HG03159 (cell line): ENCODE measurements around the gene LDHB.
"Not testable (repeated sequence)": the region's sequence is repeated elsewhere in the genome, so short reads cannot be mapped to it uniquely, and the experiment has no call there.

Experiments
- ATAC-seq: cut with Tn5 transposase; IDR thresholded peaks from one replicate; pipeline ENCODE4 v1.9.1; 2021; ENCODE audit warnings: mild to moderate bottlenecking, moderate library complexity; ENCODE audit not compliant: unreplicated experiment

LDHB gene

GRCh38 chr12:21657326-21658077 is at the start of gene LDHB:
Gene LDHB, minus strand, starts transcription at chr12:21657842. Its CDS starts 3,171 bp downstream, at chr12:21654671.
- ATAC-seq: peak; percentile 94

- ATAC-seq: no peak
These were observed 47.2 kb upstream of the LDHB start for GRCh38 chr12:21704847-21705246.

DNA sequence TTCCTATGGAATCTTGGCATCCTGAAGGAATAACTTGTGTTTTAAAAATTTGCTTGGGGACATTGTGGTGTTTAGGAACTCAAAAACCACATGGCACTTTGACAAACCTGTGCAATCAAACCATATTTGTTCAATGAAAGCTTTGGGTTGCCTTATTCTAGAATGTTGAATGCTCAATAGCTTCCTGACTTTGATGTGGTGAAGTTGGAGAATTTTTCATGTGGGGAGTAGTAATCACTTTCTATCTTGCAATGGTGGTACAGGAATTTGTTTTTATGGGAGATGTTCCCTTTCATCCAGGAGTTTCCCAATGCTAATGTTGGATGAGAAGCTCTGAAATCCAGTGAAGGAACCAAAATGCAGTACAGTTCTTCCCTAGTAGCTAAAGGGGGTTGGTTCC is 42.2 kb upstream of the LDHB start:
- no peak for ATAC-seq

DNA sequence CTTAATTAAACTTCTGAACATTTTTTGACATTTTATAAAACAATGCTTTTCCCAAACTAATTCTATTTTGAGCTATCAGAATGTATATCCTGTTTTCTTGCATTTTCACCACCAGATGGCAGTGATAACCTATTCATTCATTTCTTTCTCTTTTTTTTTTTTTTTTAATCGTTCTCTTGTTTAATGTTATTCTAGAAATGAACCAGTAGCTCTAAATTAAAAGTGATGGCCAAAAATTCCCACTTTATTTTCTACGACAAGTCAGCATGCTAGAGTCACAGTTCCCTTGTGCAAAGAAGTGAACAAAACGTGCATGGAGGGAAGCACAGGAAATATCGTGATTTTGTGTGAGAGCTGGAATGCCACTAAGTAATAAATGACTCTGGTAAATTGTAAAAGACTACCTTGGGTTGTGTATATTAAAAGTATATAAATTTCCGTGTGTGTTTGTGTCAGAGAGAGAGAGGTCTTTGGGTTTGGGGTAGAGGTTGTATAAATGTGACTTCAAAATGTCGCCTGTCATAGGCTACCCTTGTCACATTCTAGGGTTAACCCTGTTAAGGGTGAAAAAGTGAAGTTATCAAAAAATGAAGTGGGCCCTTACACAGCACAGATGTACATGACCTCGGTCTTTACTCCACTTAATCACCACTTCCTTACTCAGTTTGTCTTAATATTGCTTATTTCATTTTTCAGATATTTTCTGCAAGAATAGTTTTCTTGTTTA is 40.4 kb upstream of the LDHB start:
- ATAC-seq: no peak

DNA sequence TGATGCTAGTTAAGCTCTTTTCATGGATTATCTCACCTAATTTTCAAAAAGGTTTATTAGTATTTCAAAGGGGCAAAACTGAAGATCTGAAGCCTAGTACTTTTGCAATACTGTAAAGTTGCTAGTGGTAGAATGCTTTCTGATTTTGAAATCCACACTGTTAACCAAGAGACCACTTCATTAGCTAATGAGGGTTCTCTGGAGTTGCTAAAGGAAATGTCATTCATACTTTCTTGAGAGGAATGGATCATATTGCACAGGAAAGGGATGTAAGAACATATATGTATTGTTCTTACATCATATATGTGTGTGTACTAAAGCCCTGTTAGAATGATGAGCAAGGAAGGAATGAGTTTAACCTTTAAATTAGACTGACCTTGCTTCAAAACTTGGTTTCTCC is 39.0 kb upstream of the LDHB start:
- ATAC-seq: no peak

DNA sequence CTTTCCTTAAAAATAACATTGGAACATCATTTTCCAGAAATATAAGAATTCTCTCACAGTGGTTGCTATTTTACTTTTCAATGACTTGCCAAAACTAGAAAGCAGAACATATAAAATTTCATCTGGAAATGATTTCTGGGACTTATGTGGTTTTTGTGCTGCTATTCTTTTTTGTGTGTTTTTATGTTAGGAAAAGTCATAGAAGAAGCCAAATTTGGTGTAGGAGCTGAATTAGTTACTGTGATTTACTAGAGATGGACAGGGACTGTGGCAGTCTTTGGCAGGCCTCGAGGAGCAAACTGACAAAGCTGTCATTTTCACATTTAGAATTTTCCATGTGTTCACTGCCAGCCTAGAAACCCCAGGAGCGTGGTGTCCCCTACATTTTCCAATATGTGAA is 38.3 kb upstream of the LDHB start:
- no peak for ATAC-seq

GRCh38 chr12:21694660-21695059 is 37.0 kb upstream of the LDHB start:
- no peak for ATAC-seq

DNA sequence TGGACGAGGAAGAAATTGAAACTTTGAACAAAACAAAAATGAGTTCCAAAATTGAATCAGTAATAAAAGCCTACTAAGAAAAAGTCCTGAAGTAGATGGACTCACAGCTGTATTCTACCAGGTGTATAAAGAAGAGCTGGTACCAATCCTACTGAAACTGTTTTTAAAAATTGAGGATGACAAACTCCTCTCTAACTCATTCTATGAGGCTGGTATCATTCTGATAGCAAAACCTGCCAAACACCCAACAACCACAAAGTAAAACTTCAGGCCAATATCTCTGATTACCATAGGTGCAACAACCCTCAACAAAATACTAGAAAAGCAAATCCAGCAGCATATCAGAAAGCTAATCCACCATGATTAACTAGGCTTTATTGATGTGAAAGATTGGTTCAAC is 33.9 kb upstream of the LDHB start:
- ATAC-seq: no peak

DNA sequence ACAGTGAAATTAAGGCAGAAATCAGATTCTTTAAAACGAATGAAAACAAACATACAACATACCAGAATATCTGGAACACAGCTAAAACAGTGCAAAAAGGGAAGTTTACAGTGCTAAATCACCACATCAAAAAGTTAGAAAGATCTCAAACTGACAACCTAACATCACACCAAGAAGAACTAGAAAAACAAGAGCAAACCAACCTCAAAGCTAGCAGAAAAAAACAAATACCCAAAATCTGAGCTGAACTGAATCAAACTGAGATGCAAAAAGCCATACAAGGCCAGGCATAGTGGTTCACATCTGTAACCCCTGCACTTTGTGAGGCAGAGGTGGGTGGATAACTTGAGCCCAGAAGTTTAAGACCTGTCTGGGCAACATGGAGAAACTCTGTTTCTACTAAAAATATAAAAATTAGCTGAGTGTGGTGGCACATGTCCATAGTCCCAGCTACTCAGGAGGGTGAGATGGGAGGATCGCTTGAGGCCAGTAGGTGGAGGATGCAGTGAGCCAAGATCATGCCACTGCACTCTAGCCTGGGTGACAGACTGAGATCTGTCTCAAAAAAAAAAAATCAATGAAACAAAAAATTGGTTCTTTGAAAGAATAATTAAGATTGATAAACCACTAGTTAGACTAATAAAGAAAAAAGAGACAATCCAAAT is 33.2 kb upstream of the LDHB start:
- ATAC-seq: no peak

GRCh38 chr12:21683115-21683514 is 25.5 kb upstream of the LDHB start:
- no peak for ATAC-seq

GRCh38 chr12:21678959-21679358 is 21.3 kb upstream of the LDHB start:
- no peak for ATAC-seq

DNA sequence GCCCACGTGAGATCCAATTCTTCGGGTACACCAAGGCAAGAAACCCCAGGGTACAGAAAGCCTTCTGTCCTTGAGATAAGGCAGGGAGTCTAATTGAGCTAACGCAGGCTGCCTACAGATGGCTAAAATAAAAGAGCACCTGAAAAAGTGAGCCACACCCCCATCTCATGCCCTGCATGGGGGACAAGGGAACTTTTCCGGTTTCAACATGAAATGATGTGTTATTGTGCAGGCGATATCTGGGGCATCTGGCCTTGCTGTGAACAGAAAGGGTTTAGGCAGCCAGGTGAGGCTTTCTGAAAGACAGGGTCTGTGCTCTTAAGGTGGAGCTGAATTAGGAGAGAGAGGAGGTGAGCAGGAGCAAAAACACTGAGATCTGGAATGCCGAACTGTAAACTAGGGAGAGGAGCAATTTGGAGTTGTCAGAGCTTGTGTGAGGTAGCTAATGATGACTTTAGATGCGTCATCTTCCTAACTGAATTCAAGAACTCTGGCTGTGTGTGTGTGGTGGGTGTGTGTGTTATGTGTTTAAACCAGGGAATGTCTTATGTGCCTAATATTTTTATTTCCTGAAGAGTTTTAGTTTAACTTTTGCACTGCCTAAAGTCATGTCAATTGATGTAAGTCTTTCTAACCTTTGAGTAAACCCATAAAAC is 20.1 kb upstream of the LDHB start:
- ATAC-seq: no peak

- ATAC-seq: no peak
These were observed 19.6 kb upstream of the LDHB start for GRCh38 chr12:21677204-21677603.

GRCh38 chr12:21676776-21677175 is 19.1 kb upstream of the LDHB start:
- no peak for ATAC-seq

DNA sequence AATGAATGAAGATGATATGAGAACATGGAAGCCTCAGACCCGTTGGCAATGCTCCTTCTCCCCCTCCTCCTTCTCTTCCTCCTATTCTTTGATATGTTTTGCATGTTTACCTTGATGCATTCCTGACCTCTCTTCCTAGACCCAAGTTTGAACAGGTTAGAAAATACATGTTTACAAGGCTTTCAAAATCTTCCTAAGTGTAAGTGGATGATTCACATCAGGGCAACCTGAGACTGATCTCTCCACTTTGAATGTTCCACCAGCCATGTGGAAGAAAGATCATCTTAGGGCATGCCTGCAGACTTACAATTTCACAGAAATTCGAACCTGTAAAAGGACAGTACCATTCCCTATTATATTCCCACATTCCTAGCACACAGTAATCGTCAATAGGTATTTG is 18.0 kb upstream of the LDHB start:
- ATAC-seq: no peak

DNA sequence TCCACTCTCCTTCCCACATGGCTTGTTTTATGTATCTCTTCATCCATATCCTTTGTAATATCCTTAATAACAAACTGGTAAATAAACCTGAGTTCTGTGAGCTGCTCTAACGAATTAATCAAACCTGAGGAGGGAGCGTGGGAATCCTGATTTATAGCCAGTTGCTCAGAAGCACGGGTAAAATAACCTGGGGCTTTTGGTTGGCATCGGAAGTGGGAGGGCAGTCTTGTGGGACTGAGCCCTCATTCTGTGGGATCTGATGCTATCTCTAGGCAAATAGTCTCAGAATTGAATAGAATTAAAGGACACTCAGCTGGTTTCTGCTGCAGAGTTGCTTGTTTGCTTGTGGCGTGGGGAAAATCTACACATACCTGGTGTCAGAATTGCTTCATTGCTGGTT is 17.5 kb upstream of the LDHB start:
- ATAC-seq: no peak

- ATAC-seq: not testable (repeated sequence)
These were observed 16.3 kb upstream of the LDHB start for GRCh38 chr12:21673830-21674552.

DNA sequence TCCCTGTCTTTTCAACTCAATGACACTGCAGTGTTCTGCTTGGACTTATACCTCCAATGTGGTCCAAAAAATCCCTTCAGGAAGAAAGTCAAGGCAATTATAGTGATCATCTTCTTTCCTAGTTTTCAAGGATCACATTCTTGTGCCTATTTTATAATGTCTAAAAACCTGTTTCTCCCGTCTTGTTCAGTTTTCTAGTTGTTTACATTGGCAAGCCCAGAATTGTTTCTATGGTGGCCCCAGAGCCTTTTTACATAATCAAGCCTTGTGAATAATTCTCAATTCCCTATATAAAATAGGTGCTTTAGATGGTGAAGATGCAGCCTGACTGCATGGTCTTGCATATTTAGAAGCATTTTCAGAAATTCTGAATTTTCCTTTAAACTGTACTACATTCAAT is 14.5 kb upstream of the LDHB start:
- ATAC-seq: no peak

DNA sequence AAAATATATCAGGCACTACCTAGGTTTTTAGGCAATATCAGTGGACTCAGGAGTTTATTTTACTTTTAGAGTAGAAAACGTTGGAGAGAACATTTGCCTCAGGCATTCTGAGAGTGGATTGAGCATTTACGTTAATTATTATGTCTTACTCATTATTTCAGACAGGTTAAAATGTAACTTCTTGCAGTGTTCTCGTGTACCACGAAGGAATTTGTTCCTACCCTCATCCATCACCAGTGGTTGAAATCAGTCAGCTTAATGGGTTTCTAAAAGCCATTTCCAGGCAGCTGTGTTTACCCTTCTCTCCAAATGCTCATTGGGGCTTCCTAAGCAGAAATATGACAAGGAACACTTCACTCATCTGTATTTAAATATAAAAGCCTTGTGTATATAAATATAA is 9.1 kb upstream of the LDHB start:
- no peak for ATAC-seq

DNA sequence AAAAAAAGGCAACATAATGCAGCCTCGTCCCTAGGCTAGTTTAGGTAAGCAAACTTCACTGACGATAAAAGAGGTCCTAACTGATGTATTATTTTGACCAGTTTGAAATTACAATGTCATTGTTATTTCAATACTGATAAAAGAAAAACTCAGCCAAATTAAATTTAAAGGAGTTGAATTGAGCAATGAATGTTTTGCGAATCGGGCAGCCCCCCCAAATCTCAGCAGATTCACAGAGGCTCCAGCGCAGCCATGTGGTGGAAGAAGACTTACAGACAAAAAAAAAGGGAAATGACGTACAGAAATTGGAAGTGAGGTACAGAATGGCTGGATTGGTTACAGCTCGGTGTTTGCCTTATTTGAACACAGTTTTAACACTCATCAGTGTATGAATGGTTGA is 8.2 kb upstream of the LDHB start:
- ATAC-seq: no peak
